Stimulated activated CD8-positive, alpha-beta memory T cell treated with anti-CD3 and anti-CD28 coated beads, Interleukin-12 subunit alpha, Interleukin-12 subunit beta, amount 100 ng/mL, for 24 hours (primary cell): Measurements from ENCODE around the gene EXOSC5.

Experiments
- DNase-seq: peaks from one replicate; pipeline ENCODE4 v3.0.0-alpha.2; 2020; ENCODE audit errors: extremely low read depth

Gene EXOSC5

GRCh38 chr19:41341669-41342490 is 55.3 kb downstream of the EXOSC5 start:
- no peak for DNase-seq

- no peak for DNase-seq
Measured at GRCh38 chr19:41339936-41340335, 57.2 kb downstream of the EXOSC5 start.
